Type B pancreatic cell (in vitro differentiated cells): ENCODE measurements around the gene CASK. TPM values are rescaled to one million over a fixed set of nuclear protein-coding genes. Genes with fewer than 3 reads are reported as not detected.

ENCODE experiments used
- DNase-seq: peaks from one replicate; pipeline ENCODE4 v3.0.0; 2021; ENCODE audit warnings: mixed read lengths; ENCODE audit not compliant: unreplicated experiment; ENCODE audit errors: extremely low spot score
- H3K27ac Mint-ChIP-seq: 2 replicates; pipeline ENCODE4 v1.8.0; 2021; ENCODE audit warnings: mild to moderate bottlenecking, mixed read lengths
- H3K27me3 Mint-ChIP-seq: 2 replicates; pipeline ENCODE4 v1.8.0; 2021; ENCODE audit warnings: mixed read lengths
- H3K36me3 Mint-ChIP-seq: 2 replicates; pipeline ENCODE4 v1.8.0; 2021; ENCODE audit warnings: mixed read lengths
- H3K4me1 Mint-ChIP-seq: one replicate; pipeline ENCODE4 v1.8.0; 2021; ENCODE audit warnings: mixed read lengths; ENCODE audit not compliant: unreplicated experiment
- H3K4me3 Mint-ChIP-seq: 2 replicates; pipeline ENCODE4 v1.8.0; 2021; ENCODE audit warnings: mild to moderate bottlenecking, mixed read lengths
- H3K9me3 Mint-ChIP-seq: 2 replicates; pipeline ENCODE4 v1.8.0; 2021; ENCODE audit warnings: mixed read lengths
- CTCF ChIP-seq: fragments of 200-600 bp; sonication (generic); conservative IDR thresholded peaks from 2 replicates; pipeline ENCODE4 v1.5.0; 2021; ENCODE audit warnings: antibody characterized with exemption, mild to moderate bottlenecking
- total RNA-seq: library from RNA; stranded (reverse); gene quantifications from 2 replicates; pipeline ENCODE4 v1.2.1, GENCODE V29; 2021; ENCODE audit warnings: low replicate concordance

CASK gene
- total RNA-seq, 1 donor from 2014 or later, result 93.8 TPM

GRCh38 chrX:41522671-41523070, 400.7 kb downstream of the CASK start:
- no peaks in the 10 kb centered on the region for H3K9me3 Mint-ChIP-seq
- TF ChIP-seq CTCF, result no peak
- no peak overlapping the region for H3K4me3 Mint-ChIP-seq
- H3K27me3 Mint-ChIP-seq, result no peaks in the 10 kb centered on the region
- no peak for DNase-seq
- H3K4me1 Mint-ChIP-seq, result no peaks in the 10 kb centered on the region
- no peaks in the 10 kb centered on the region for H3K36me3 Mint-ChIP-seq
- no peak overlapping the region for H3K27ac Mint-ChIP-seq

GRCh38 chrX:41522081-41522480, 401.3 kb downstream of the CASK start:
- Mint-ChIP-seq H3K4me1 (peaks cover 3% of the 10 kb centered on the region), H3K9me3 (no peaks in the 10 kb centered on the region), H3K27ac (no peak overlapping the region), H3K4me3 (no peak overlapping the region), H3K36me3 (no peaks in the 10 kb centered on the region), H3K27me3 (no peaks in the 10 kb centered on the region)
- no peak for TF ChIP-seq CTCF
- no peak for DNase-seq

- peaks cover 7% of the 10 kb centered on the region for H3K4me1 Mint-ChIP-seq
- DNase-seq, result no peak
These were observed 403.9 kb downstream of the CASK start for GRCh38 chrX:41519468-41519867.

GRCh38 chrX:41518841-41519220, 404.5 kb downstream of the CASK start:
- Mint-ChIP-seq H3K27ac (no peak overlapping the region), H3K4me3 (no peak overlapping the region), H3K4me1 (peaks cover 7% of the 10 kb centered on the region), H3K9me3 (no peaks in the 10 kb centered on the region), H3K27me3 (no peaks in the 10 kb centered on the region), H3K36me3 (no peaks in the 10 kb centered on the region)
- no peak for TF ChIP-seq CTCF
- no peak for DNase-seq

More at GRCh38 chrX:41519468-41519867, 403.9 kb downstream of the CASK start:
- no peaks in the 10 kb centered on the region for H3K27me3 Mint-ChIP-seq
- H3K27ac Mint-ChIP-seq, result no peak overlapping the region
- no peaks in the 10 kb centered on the region for H3K36me3 Mint-ChIP-seq
- H3K4me3 Mint-ChIP-seq, result no peak overlapping the region
- TF ChIP-seq CTCF, result no peak
- H3K9me3 Mint-ChIP-seq, result no peaks in the 10 kb centered on the region

GRCh38 chrX:41518127-41518840, 405.1 kb downstream of the CASK start:
- Mint-ChIP-seq H3K36me3 (no peaks in the 10 kb centered on the region), H3K4me3 (no peak overlapping the region), H3K9me3 (no peaks in the 10 kb centered on the region), H3K27me3 (no peaks in the 10 kb centered on the region), H3K4me1 (peaks cover 7% of the 10 kb centered on the region), H3K27ac (no peak overlapping the region)
- no peak for DNase-seq
- no peak for TF ChIP-seq CTCF
